Measurements from ENCODE around the gene NAT16.
A peak's percentile ranks its signal among the peaks of the same experiment; 100 is the strongest.

Gene NAT16

DNA sequence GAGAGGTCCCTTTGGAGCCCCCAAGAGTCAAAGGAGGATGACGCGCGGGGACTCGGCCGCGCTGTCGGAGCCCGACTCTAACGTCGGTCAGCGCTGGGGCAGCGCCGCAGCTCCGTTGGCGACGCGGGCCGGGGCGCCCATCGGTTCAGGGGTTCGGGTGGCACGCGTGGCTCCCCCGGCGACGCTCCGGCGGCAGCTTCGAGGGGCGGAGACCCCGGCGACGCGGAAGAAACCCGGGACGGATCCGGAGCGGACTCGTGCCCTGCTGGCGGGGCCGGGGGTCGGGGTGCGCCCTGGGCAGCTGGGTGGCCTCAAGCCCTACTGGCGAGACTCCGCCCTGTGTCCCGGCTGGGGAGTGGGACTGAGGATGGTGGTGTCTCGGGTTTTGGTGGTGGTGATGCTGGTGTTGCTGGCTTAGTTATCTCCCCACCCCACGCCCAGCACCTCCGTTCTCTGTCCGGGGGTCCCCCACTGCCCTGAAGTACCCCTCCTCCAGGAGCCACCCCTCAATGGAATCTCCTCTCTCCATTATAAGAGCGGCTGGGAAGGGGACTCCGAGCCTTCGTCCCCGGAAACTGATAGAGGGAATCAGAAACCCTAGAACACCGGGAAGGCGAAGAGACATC lies at the start of gene NAT16:
TSS of gene NAT16 (minus strand) at position 164 of the 626 bp plus-strand sequence. CDS start 5,486 bp downstream, outside the sequence.
- DNase-seq, result no peak

GRCh38 chr7:101226721-101227120 lies 46.6 kb upstream of the NAT16 start:
- DNase-seq, result no peak

- DNase-seq, result no peak
Measured at GRCh38 chr7:101225650-101226049, 45.6 kb upstream of the NAT16 start.

- no peak for DNase-seq
Measured at GRCh38 chr7:101223528-101223927, 43.4 kb upstream of the NAT16 start.

GRCh38 chr7:101222275-101222830 lies 42.3 kb upstream of the NAT16 start:
- DNase-seq, result no peak

- DNase-seq, result no peak
Measured at GRCh38 chr7:101220295-101220694, 40.2 kb upstream of the NAT16 start.

DNA sequence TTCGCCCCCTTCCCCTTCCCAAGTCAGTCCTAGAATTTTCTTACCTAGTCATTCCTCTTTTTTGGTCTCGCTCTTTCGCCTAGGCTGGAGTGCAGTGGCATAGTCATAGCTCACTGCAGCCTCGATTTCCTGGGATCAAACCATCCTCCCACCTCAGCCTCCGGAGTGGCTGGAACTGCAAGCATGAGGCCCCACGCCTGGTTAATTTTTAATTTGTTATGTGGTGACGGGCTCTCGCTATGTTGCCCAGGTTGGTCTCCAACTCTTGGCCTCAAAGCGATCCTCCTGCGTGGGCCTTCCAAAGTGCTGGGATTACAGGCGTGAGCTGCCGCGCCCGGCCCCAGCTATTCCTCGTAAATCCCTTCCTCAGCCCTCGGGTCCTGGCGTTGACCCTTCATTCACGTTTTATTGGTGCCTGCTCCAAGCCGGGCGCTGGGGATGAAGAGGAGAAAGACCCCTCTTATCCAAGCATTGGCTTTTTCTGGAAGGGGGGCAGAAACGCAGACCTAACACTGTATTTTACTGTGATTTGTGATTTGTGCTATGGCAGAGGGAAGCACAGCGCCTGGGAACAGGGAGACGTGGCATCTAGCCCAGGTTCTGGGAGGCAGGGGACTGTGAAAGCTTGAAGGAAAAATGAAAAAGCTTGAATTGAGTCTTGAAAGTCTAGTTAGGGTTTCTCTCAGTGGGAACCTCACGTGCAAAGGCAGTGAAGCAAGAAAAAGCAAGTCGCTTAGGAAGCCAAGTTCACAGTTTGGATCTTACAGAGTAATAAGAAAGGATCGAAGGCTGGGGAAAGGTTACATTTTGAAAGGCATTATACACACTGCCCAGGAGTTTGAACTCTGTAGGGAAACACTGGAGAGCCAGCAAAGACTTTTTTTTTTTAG lies 38.4 kb upstream of the NAT16 start:
- DNase-seq, result no peak

DNA sequence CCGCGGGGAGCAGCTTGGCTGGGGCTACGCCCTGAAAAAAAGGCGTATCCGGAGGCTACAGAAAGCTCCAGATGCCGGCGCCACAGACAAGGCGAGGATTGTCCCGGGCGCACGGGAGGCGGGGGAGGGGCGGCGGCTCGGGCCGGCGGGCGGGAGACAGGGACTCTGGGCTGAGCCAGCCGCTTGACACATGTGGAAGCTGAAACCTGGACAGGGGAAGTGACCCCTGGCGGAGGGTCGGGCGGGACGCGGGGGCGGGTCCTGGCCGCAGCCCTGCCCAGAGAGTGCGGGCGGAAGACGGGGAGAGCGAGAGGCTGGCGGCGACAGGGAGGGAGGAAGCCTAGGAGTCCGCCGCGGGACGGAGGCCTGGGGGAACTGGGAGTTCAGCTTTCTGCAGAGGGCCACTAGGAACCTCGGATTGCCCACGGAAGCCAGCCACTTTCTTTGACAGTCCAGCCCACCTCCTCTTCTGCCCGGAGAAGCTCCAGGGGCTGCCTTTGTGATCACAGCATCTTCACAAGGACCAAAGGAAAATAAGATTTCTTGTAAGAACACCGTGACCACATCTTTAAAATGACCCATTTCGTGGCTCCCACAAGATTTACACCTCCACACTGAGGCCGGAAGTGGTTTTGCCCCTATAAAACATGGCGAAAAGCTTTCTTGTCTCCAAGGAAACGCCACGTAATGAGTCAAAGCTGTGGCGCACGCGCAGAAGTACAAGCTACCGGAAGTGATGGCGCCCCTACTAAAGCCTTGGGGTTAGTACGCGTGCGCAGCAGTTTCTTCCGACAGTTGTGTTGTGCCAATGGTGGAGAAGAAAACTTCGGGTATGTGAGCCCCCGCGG lies 37.5 kb upstream of the NAT16 start, which contains the start of the genes PLOD3 and ZNHIT1:
TSS of gene PLOD3 (minus strand) at position 194 of the 848 bp plus-strand sequence. CDS start 307 bp downstream, outside the sequence.
TSS of gene ZNHIT1 (plus strand) at position 778 of the 848 bp plus-strand sequence. CDS start at position 809, 31 bp downstream.
- DNase-seq, result peak; percentile 98

- no peak for DNase-seq
Measured at GRCh38 chr7:101216860-101217387, 36.8 kb upstream of the NAT16 start.

DNA sequence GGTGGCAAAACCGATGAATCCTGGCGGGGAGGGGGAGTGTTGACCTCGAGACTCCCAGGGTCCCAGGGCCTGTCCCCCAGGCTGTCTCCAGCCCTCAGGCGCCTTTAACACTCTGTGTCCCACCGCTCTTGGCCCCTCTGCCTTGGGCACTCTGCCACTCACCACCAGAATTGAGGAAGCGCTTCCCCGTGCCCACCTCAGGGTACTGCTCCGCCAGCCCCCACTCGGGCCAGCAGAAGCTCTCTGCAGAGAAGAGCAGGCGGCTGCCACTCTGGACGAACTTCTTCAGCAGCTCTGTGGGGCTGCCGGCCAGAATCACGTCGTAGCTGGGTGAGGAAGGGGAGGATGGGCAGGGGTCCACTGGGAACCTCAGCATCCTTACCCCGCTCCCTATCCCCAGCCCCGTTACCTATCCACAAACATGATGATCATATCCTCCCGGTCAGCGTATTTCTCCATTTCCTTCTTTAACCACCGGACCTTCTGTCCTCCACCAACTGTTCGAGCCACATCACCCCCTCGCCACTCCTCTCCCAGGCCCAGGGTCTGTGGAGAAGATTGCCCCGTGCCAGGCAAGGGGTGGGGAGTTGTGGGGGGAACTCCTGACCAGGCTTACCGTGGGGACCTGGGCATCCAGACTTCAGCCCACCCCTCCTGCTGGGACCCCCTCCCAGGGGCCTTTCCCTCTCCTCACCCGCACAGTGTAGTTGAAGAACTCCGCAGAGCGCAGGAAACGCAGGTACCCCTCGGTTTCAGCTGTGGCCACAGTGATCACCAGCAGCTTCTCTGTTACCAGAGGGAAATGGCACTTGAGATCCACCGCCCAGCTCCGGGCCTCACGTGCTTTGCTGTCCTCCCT lies 36.1 kb upstream of the NAT16 start:
- DNase-seq, result no peak

GRCh38 chr7:101212014-101212413 lies 31.9 kb upstream of the NAT16 start:
- DNase-seq, result peak; percentile 41

DNA sequence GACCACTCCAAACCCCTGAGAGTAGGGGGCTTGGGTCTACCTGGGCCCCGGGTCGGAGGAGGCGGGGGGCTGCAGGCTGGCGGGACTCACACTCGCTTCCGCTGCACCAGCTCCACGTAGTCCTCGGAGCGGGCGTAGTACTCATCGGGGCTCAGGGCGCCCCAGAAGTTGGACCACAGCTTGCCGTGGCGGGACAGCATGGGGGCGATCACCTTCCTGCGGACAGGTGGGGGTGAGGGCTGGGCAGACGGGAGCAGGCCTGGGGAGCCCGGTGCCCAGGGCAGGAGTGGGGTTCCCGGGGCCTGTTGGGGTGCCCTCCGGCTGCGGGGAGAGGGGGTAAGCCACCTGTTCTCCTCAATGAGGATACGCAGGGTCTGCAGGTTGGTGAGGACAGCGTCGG lies 31.4 kb upstream of the NAT16 start:
- DNase-seq, result no peak

DNA sequence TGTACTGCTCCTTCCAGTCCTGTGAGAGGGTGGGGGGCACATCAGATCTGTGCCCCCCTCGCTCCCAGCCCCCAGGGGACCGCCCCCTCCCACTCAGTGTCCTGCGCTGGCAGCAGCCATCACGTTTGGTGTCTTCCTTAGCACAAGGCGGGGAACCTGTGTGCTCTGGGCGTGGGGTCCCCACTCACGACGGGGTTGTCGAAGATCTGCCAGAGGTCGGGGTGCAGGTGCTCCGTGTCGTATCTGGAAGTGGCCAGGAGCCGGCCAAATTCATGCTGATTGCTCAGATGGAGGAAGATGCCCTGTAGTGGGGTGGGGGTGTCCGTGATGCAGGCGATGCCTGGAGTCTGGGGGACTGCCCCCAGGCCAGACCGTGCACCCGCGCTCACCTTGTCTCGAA lies 30.1 kb upstream of the NAT16 start:
- no peak for DNase-seq

DNA sequence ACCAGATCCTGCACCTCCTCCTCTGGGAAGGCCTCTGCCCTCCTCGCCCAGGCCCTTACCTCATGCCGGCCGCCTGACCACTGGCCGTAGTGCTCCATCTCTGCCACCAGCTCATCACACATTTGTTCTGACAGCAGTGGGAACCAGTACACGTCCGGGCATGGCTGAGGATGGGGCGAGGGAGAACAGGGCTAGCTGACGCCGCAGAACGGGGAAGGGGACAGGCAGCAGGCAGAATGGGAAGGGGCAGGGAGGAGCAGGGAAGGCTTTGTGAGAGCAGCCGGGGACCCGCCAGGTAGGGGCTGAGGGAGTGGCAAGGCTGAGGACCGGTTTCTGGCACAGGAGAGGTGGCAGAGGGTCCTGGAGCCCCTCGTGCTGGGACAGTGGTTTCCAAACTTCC lies 28.7 kb upstream of the NAT16 start:
- DNase-seq, result no peak

GRCh38 chr7:101207459-101207858 lies 27.4 kb upstream of the NAT16 start:
- no peak for DNase-seq

GRCh38 chr7:101206665-101207042 lies 26.6 kb upstream of the NAT16 start:
- DNase-seq, result no peak

DNA sequence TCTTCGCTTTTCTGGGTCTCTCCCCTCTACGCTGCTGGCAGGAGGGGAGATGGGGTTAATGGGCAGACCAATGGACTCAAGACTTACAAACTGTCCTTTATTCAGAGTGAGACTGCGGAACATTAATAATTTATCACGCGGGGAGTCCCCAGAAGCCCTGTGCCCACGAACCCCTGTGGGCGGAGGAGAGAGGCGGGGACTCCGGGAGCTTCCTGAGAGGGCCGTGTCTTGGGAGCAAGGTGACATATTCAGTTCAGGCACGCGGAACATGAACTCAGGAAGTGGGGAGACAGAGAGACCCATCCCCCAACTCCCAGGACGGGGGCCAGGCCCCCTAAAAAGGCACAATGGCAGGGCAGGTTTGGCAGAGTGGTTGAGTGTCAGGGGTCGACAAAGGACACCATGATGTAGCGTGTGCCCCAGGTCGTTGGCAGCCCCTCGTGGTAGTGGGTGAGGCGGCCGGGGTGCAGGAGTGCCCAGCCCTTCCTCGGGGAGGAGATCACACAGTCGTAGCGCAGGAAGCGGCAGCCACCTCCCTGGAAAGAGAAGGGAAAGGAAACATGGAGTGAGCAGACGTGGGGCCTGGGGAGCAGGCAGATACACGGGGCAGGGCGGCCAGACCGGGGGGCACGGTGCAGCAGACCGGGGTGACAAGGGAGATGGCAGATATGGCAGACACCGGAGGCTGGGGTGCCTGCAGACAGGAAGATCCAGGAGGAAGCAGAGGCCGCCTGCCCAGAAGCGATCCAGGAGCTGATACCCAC lies 26.0 kb upstream of the NAT16 start:
- no peak for DNase-seq

DNA sequence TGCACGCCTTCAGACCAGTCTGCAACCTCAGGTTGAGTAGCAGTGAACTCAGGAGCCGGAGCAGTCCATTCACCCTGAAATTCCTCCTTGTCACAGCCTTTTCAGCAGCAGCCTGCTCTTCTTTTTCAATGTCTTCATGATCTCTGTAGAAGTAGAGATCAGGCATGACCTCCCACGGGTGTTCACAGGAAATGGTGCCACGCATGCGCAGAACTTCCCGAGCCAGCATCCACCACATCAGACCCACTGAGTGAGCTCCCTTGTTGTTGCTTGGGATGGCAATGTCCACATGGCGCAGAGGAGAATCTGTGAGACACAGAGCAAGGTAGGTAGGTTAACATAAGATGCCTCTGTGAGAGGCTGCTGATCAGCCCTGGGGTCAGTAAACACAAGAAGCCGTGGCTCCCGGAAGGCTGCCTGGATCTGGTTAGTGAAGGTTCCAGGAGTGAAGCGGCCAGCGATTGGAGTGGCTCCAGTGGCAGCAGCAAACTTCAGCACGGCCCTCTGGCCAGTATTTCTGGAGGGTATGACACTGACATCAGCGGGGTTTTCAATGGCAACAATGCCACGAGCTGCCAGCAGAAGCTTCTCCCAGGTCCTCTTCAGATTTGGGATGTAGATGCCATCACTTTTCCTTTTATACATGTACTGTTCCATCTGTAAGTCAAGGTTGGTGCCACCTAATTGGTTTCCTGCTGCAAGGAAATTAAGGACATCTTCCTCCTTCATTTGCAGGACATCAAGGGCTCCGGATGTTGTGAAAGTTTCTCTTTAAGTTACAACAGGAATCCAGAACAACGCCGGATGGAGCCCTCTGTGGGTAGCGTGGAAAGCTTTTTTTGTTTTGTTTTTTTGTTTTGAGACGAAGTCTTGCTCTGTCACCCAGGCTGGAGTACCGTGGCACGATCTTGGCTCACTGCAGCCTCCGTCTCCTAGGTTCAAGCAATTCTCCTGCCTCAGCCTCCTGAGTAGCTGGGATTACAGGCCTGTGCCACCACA lies 23.9 kb upstream of the NAT16 start:
- DNase-seq, result peak; percentile 58

DNA sequence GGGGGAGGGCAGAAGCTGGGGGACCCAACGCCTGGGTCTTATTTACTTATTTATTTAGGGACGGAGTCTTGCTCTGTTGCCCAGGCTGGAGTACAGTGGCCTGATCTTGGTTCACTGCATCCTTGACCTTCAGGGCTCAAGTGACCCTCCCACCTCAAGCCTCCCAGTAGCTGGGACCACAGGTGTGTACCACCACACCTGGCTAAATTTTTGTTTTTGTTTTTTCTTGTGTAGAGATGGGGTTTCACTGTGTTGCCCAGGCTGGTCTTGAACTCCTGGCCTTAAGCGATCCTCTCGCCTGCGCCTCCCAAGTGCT lies 22.5 kb upstream of the NAT16 start:
- no peak for DNase-seq

Measured in islet precursor cell (in vitro differentiated cells).